ENCODE data around the gene THSD7A. TPM values are rescaled to one million over a fixed set of nuclear protein-coding genes. Genes with fewer than 3 reads are reported as not detected.

THSD7A gene
- total and polyA plus RNA-seq, 2 donors from 2014 or later, result 5.1 to 24.3 TPM

DNA sequence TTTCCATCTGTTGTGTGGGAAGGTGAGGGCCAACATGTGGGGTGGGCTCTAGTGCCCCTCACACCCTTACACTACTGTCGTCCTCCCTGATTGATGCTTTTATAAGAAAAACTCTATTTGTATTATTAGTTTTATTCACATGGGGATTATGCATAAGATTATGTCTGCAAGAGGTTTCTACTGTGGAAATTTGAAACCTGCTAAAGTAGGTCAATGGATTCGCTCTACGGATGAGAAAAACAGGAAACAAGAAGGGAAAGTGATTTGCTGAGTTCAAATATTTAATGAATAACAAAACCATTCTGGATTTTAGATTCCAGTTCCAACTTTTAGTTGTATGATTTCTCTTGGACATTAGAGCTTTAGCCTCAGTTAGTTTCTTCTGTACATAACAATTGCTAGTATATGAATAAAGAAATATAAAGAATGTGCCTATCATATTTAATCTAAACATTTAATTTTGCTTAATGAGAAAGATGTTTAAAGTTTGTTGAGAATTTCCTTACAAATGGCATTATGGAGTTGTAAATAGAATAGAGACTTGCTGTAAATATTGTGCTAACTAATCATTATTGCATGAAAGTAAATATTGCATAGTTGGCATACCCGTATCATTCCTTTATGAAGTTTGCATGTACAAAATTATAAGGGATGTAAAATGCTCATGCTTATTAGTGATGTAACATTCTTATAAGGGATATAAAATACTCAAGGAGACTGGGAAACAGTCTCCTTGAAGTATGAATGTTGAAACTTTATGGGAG lies 193.8 kb downstream of the THSD7A start:
- Histone ChIP-seq H3K27me3 (ENCODE audit: control insufficient read depth, insufficient read depth, low read length) (no peaks in the 10 kb centered on the region), H3K27ac (ENCODE audit: low read depth in 2 of 2, low read length in 2 of 2) (no peak overlapping the region), H3K9me3 (ENCODE audit: control insufficient read depth in 2 of 3, insufficient read depth in 1 of 3, low read length in 3 of 3) (no peaks in the 10 kb centered on the region), H3K9ac (ENCODE audit: low read length in 3 of 3) (no peak overlapping the region), H3K4me1 (ENCODE audit: control insufficient read depth in 2 of 3, insufficient read depth in 2 of 3, low read depth in 1 of 3, low read length in 3 of 3) (no peaks in the 10 kb centered on the region), H3K36me3 (ENCODE audit: control insufficient read depth in 2 of 3, insufficient read depth in 3 of 3, low read length in 3 of 3) (no peaks in the 10 kb centered on the region), H3K4me3 (ENCODE audit: low read length in 3 of 3) (no peak overlapping the region)
- FAIRE-seq (peak; percentile 87), DNase-seq (no peak)
- intact Hi-C loops (cut with DNase I), result no loop called here
- TF ChIP-seq, protein P1, sequence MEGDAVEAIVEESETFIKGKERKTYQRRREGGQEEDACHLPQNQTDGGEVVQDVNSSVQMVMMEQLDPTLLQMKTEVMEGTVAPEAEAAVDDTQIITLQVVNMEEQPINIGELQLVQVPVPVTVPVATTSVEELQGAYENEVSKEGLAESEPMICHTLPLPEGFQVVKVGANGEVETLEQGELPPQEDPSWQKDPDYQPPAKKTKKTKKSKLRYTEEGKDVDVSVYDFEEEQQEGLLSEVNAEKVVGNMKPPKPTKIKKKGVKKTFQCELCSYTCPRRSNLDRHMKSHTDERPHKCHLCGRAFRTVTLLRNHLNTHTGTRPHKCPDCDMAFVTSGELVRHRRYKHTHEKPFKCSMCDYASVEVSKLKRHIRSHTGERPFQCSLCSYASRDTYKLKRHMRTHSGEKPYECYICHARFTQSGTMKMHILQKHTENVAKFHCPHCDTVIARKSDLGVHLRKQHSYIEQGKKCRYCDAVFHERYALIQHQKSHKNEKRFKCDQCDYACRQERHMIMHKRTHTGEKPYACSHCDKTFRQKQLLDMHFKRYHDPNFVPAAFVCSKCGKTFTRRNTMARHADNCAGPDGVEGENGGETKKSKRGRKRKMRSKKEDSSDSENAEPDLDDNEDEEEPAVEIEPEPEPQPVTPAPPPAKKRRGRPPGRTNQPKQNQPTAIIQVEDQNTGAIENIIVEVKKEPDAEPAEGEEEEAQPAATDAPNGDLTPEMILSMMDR (IDR thresholded peaks at IDR 0.05; ENCODE audit: borderline replicate concordance, extremely low read depth, insufficient read depth), result no peak

DNA sequence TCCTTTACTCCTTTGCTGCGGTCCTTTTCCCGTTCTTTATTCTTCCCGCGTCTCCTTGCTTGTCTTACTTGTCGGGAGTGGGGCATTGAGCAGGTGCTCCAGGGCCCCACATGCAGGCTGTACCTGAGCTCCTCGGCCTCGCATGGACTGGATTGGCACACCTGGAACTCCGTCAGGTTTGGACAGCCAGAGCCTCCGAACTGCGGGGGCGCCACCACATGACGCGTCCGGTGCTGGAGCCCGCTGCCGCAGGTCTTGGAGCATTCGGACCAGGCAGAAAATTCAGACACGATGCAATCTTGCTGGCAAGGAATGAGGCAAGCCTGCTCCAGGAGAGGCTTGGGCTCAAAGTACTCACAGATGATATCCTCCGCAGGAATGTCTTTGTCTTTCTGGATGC lies 195.7 kb downstream of the THSD7A start:
- Histone ChIP-seq H3K36me3 (ENCODE audit: control insufficient read depth in 2 of 3, insufficient read depth in 3 of 3, low read length in 3 of 3) (no peaks in the 10 kb centered on the region), H3K9me3 (ENCODE audit: control insufficient read depth in 2 of 3, insufficient read depth in 1 of 3, low read length in 3 of 3) (no peaks in the 10 kb centered on the region), H3K27me3 (ENCODE audit: control insufficient read depth, insufficient read depth, low read length) (no peaks in the 10 kb centered on the region), H3K4me3 (ENCODE audit: low read length in 3 of 3) (no peak overlapping the region), H3K4me1 (ENCODE audit: control insufficient read depth in 2 of 3, insufficient read depth in 2 of 3, low read depth in 1 of 3, low read length in 3 of 3) (no peaks in the 10 kb centered on the region), H3K9ac (ENCODE audit: low read length in 3 of 3) (no peak overlapping the region), H3K27ac (ENCODE audit: low read depth in 2 of 2, low read length in 2 of 2) (no peak overlapping the region)
- intact Hi-C loops (cut with DNase I), result no loop called here
- no peak for FAIRE-seq
- peak in 1 of 5 donors; percentile 54 for DNase-seq
- TF ChIP-seq, protein P1 (IDR thresholded peaks at IDR 0.05; ENCODE audit: borderline replicate concordance, extremely low read depth, insufficient read depth), result no peak

DNA sequence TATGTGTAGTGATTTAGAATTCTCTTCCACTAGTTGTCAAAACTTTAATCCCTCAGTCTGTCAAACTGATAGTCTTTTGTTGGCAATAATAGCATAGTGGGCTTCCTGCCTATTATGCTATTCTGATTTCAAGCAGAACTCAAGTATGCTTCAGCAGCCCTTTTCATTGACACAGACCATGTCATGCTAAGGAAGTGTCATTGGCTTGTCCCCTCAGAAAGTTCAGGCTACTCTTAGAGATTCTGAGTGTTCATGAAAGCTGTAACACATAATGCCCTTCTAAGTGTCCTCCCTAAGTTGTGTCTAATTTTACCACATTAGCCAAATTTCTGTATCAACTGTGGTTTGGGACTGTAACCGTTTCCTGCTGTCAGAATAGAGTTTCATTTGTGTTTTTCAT lies 198.7 kb downstream of the THSD7A start:
- Histone ChIP-seq H3K4me3 (ENCODE audit: low read length in 3 of 3) (no peak overlapping the region), H3K9ac (ENCODE audit: low read length in 3 of 3) (no peak overlapping the region), H3K4me1 (ENCODE audit: control insufficient read depth in 2 of 3, insufficient read depth in 2 of 3, low read depth in 1 of 3, low read length in 3 of 3) (peaks cover 0 to 4% (median 0%) of the 10 kb centered on the region in 3 donors), H3K9me3 (ENCODE audit: control insufficient read depth in 2 of 3, insufficient read depth in 1 of 3, low read length in 3 of 3) (no peaks in the 10 kb centered on the region), H3K27ac (ENCODE audit: low read depth in 2 of 2, low read length in 2 of 2) (no peak overlapping the region), H3K27me3 (ENCODE audit: control insufficient read depth, insufficient read depth, low read length) (no peaks in the 10 kb centered on the region), H3K36me3 (ENCODE audit: control insufficient read depth in 2 of 3, insufficient read depth in 3 of 3, low read length in 3 of 3) (no peaks in the 10 kb centered on the region)
- FAIRE-seq (no peak), DNase-seq (no peak)
- intact Hi-C loops (cut with DNase I), result no loop called here
- TF ChIP-seq, protein P1 (IDR thresholded peaks at IDR 0.05; ENCODE audit: borderline replicate concordance, extremely low read depth, insufficient read depth), result no peak
